Upper lobe of left lung (tissue), 6 donors: Measurements from ENCODE around the gene DUSP8. TPM values are rescaled to one million over a fixed set of nuclear protein-coding genes. Genes with fewer than 3 reads are reported as not detected.

Source experiments
- ATAC-seq, 2 donors: fragments of 200-7000 bp; cut with Tn5 transposase; one replicate each; pipeline ENCODE4 v1.9.1; 2022; ENCODE audit warnings: mild to moderate bottlenecking in 2 of 2, moderate library complexity in 2 of 2; ENCODE audit not compliant: low FRiP score in 2 of 2
- DNase-seq, 2 donors: peaks; one replicate each; pipeline ENCODE4 v3.0.0-alpha.2; 2019 to 2020
- H3K27ac ChIP-seq, 4 donors: fragments of 200-600 bp; sonication (generic); one replicate each; pipeline ENCODE4 v1.5.1; 2016 to 2019
- H3K27me3 ChIP-seq, 4 donors: fragments of 200-600 bp; sonication (generic); one replicate each; pipeline ENCODE4 v1.5.1; 2017 to 2019
- H3K36me3 ChIP-seq, 4 donors: fragments of 200-600 bp; sonication (generic); one replicate each; pipeline ENCODE4 v1.5.1; 2016 to 2019
- H3K4me1 ChIP-seq, 4 donors: fragments of 200-600 bp; sonication (generic); one replicate each; pipeline ENCODE4 v1.5.1; 2018 to 2019
- H3K4me3 ChIP-seq, 4 donors: fragments of 200-600 bp; sonication (generic); one replicate each; pipeline ENCODE4 v1.5.1; 2017 to 2019; ENCODE audit warnings: mild to moderate bottlenecking in 2 of 4, moderate library complexity in 1 of 4
- H3K9me3 ChIP-seq, 4 donors: fragments of 200-600 bp; sonication (generic); one replicate each; pipeline ENCODE4 v1.5.1; 2018 to 2019
- CTCF ChIP-seq, 6 experiments: fragments of 450-650 bp in 4 of 6; fragments of 200-600 bp in 2 of 6; sonication (generic) in 2 of 6; IDR thresholded peaks; one replicate each; pipeline ENCODE4 v1.5.1; 2016 to 2019; ENCODE audit warnings: antibody characterized with exemption in 6 of 6
- EP300 ChIP-seq, 4 donors: sonication (generic); formaldehyde crosslinking; IDR thresholded peaks; one replicate each; pipeline ENCODE4 v1.5.1; 2017; ENCODE audit warnings: antibody characterized with exemption in 4 of 4, control low read depth in 2 of 4
- POLR2A ChIP-seq, 4 donors: fragments of 450-650 bp; IDR thresholded peaks; one replicate each; pipeline ENCODE4 v1.5.1; 2016 to 2017; ENCODE audit warnings: antibody characterized with exemption in 4 of 4, mild to moderate bottlenecking in 2 of 4
- POLR2AphosphoS5 ChIP-seq, 2 donors: sonication (generic); formaldehyde crosslinking; IDR thresholded peaks; one replicate each; pipeline ENCODE4 v1.5.1; 2017; ENCODE audit warnings: antibody characterized with exemption in 2 of 2
- whole genome bisulfite sequencing, 2 donors: methylation state at CpG; one replicate each; pipeline ENCODE4 v1.1.5; 2017 to 2018; 5-methylcytosine and 5-hydroxymethylcytosine counted together
- total RNA-seq, 6 donors: library from RNA; depleted of rRNA in 4 of 6; stranded (reverse); fragments of >200 nt in 4 of 6; gene quantifications; one replicate each; pipeline versions ENCODE4 v1.1.0 to v1.2.1, GENCODE V29; 2016 to 2021
- donor health status: DM: no; HTN: no; CAD: no; lungs with moderate emphysema.
- donor health status: DM: no; HTN: yes; CAD: no; lungs with severe emphysema.

DUSP8 gene
- total RNA-seq, 6 donors from 2014 or later: 5.2 to 19.3 (median 13.5) TPM

GRCh38 chr11:1523077-1523476 lies 49.0 kb downstream of the DUSP8 start:
- TF ChIP-seq POLR2AphosphoS5 (IDR thresholded peaks at IDR 0.05) (no peak), POLR2A (IDR thresholded peaks at IDR 0.05) (no peak), EP300 (IDR thresholded peaks at IDR 0.05) (no peak), CTCF (IDR thresholded peaks at IDR 0.05) (no peak)
- ATAC-seq: no peak

GRCh38 chr11:1522081-1522424 lies 50.0 kb downstream of the DUSP8 start:
- no peaks in the 10 kb centered on the region for H3K27me3 ChIP-seq
- no peaks in the 10 kb centered on the region for H3K36me3 ChIP-seq
- DNase-seq: no peak
- TF ChIP-seq EP300 (IDR thresholded peaks at IDR 0.05) (no peak), POLR2AphosphoS5 (IDR thresholded peaks at IDR 0.05) (no peak), POLR2A (IDR thresholded peaks at IDR 0.05) (no peak), CTCF (IDR thresholded peaks at IDR 0.05) (no peak)
- H3K4me3 ChIP-seq: no peak overlapping the region
- peaks cover 27 to 75% (median 27%) of the 10 kb centered on the region in 4 donors for H3K4me1 ChIP-seq
- ATAC-seq: no peak
- 94 to 95% methylated on average over 8 of the region's 8 CpGs for WGBS, 2 donors
- H3K9me3 ChIP-seq: no peaks in the 10 kb centered on the region
- no peak overlapping the region for H3K27ac ChIP-seq

More at GRCh38 chr11:1523077-1523476, 49.0 kb downstream of the DUSP8 start:
- no peak for DNase-seq
- Histone ChIP-seq H3K27me3 (no peaks in the 10 kb centered on the region), H3K4me3 (no peak overlapping the region), H3K27ac (no peak overlapping the region), H3K9me3 (no peaks in the 10 kb centered on the region), H3K4me1 (peaks cover 21 to 69% (median 23%) of the 10 kb centered on the region in 4 donors), H3K36me3 (no peaks in the 10 kb centered on the region)
- 67 to 81% methylated on average over 6 of the region's 6 CpGs for WGBS, 2 donors

GRCh38 chr11:1521382-1522080 lies 50.5 kb downstream of the DUSP8 start:
- no peaks in the 10 kb centered on the region for H3K9me3 ChIP-seq
- no peaks in the 10 kb centered on the region for H3K27me3 ChIP-seq
- no peak for ATAC-seq
- H3K4me1 ChIP-seq: peaks cover 26 to 75% (median 29%) of the 10 kb centered on the region in 4 donors
- H3K36me3 ChIP-seq: no peaks in the 10 kb centered on the region
- TF ChIP-seq CTCF (IDR thresholded peaks at IDR 0.05): no peak
- no peak for TF ChIP-seq EP300 (IDR thresholded peaks at IDR 0.05)
- no peak for TF ChIP-seq POLR2A (IDR thresholded peaks at IDR 0.05)
- TF ChIP-seq POLR2AphosphoS5 (IDR thresholded peaks at IDR 0.05): peak in 1 of 2 donors; percentile 29
- 76 to 84% methylated on average over 21 of the region's 21 CpGs for WGBS, 2 donors
- no peak overlapping the region for H3K4me3 ChIP-seq
- H3K27ac ChIP-seq: no peak overlapping the region
- peak in 1 of 2 donors; percentile 50 for DNase-seq

GRCh38 chr11:1520663-1521267 lies 51.3 kb downstream of the DUSP8 start:
- peaks cover 34 to 77% (median 36%) of the 10 kb centered on the region in 4 donors for H3K4me1 ChIP-seq
- H3K9me3 ChIP-seq: no peaks in the 10 kb centered on the region
- DNase-seq (peak in 1 of 2 donors; percentile 78), ATAC-seq (no peak)
- H3K36me3 ChIP-seq: no peaks in the 10 kb centered on the region
- H3K4me3 ChIP-seq: no peak overlapping the region
- no peak overlapping the region for H3K27ac ChIP-seq
- no peak for TF ChIP-seq POLR2A (IDR thresholded peaks at IDR 0.05)
- peak in 1 of 2 donors; percentile 25 for TF ChIP-seq POLR2AphosphoS5 (IDR thresholded peaks at IDR 0.05)
- 56 to 68% methylated on average over 19 of the region's 19 CpGs for WGBS, 2 donors
- H3K27me3 ChIP-seq: no peaks in the 10 kb centered on the region

GRCh38 chr11:1520209-1520662 lies 51.8 kb downstream of the DUSP8 start:
- Histone ChIP-seq H3K27ac (no peak overlapping the region), H3K36me3 (no peaks in the 10 kb centered on the region), H3K27me3 (no peaks in the 10 kb centered on the region), H3K4me3 (no peak overlapping the region), H3K9me3 (no peaks in the 10 kb centered on the region), H3K4me1 (peaks cover 39 to 82% (median 42%) of the 10 kb centered on the region in 4 donors)
- DNase-seq (peak in 1 of 2 donors; percentile 46), ATAC-seq (no peak)
- TF ChIP-seq CTCF (IDR thresholded peaks at IDR 0.05) (no peak), EP300 (IDR thresholded peaks at IDR 0.05) (no peak), POLR2A (IDR thresholded peaks at IDR 0.05) (no peak), POLR2AphosphoS5 (IDR thresholded peaks at IDR 0.05) (no peak)
- 76 to 77% methylated on average over 13 of the region's 13 CpGs for WGBS, 2 donors
